ENCODE measurements around the gene CEMIP.

GRCh38 chr15:80887148-80887547, 108.0 kb downstream of the CEMIP start:
- TF ChIP-seq CTCF (IDR thresholded peaks at IDR 0.05; ENCODE audit: poor library complexity) (no peak), EZH2 (IDR thresholded peaks at IDR 0.05; ENCODE audit: borderline replicate concordance) (no peak)
